Measurements from ENCODE around the gene PHAF1.

The PHAF1 gene

DNA sequence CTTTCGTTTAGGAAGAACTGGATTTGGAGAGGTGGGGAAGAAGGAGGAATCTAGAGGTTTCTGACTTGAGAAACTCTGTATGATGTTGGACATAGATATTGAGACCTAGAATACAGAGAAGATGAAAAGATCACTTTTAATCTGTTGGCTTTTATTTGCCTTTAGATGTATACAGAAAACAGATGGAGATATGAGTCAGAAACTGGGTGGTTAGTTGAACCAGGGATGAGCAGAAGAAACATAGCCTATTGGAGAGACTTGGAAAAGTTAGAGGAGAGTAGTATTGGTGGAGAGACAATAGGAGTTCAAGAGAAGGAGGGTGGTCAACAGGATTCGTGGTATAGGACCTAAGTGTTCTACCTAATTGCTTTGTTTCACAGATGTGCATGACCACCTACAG is 5.1 kb downstream of the PHAF1 start:
- H3K4me3 ChIP-seq (ENCODE audit: low read depth, low read length, poor library complexity, severe bottlenecking) = no peak overlapping the region
- H3K36me3 ChIP-seq (ENCODE audit: insufficient read depth, low read length) = peaks cover 2% of the 10 kb centered on the region; the same call in 1 of the 2 replicates
- H3K4me1 ChIP-seq (ENCODE audit: insufficient read depth, low read length, severe bottlenecking) = peaks cover 19% of the 10 kb centered on the region
- peaks cover 27% of the 10 kb centered on the region for H3K79me2 ChIP-seq (ENCODE audit: insufficient read depth, low read length)
- no peaks in the 10 kb centered on the region for H3K27me3 ChIP-seq (ENCODE audit: insufficient read depth, low read length)
- H3K4me2 ChIP-seq (ENCODE audit: low read length) = no peak overlapping the region
- no peaks in the 10 kb centered on the region for H3K9me3 ChIP-seq (ENCODE audit: low read length)
- no peaks in the 10 kb centered on the region for H4K20me1 ChIP-seq (ENCODE audit: insufficient read depth, low read length)
- H3K9ac ChIP-seq (ENCODE audit: low read length) = no peak overlapping the region
- H3F3A ChIP-seq (ENCODE audit: insufficient read depth, low read length) = no peaks in the 10 kb centered on the region
- H3K27ac ChIP-seq (ENCODE audit: low read depth, low read length, poor library complexity, severe bottlenecking) = no peak overlapping the region
- no peak for TF ChIP-seq EZH2 (IDR thresholded peaks at IDR 0.05; ENCODE audit: borderline replicate concordance, low read length)
- TF ChIP-seq, protein P1, sequence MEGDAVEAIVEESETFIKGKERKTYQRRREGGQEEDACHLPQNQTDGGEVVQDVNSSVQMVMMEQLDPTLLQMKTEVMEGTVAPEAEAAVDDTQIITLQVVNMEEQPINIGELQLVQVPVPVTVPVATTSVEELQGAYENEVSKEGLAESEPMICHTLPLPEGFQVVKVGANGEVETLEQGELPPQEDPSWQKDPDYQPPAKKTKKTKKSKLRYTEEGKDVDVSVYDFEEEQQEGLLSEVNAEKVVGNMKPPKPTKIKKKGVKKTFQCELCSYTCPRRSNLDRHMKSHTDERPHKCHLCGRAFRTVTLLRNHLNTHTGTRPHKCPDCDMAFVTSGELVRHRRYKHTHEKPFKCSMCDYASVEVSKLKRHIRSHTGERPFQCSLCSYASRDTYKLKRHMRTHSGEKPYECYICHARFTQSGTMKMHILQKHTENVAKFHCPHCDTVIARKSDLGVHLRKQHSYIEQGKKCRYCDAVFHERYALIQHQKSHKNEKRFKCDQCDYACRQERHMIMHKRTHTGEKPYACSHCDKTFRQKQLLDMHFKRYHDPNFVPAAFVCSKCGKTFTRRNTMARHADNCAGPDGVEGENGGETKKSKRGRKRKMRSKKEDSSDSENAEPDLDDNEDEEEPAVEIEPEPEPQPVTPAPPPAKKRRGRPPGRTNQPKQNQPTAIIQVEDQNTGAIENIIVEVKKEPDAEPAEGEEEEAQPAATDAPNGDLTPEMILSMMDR (IDR thresholded peaks at IDR 0.05; ENCODE audit: low read length) = no peak
- no peaks in the 10 kb centered on the region for H3K9me2 ChIP-seq (ENCODE audit: low read depth, low read length)
- H2AFZ ChIP-seq (ENCODE audit: low read length) = no peak overlapping the region

DNA sequence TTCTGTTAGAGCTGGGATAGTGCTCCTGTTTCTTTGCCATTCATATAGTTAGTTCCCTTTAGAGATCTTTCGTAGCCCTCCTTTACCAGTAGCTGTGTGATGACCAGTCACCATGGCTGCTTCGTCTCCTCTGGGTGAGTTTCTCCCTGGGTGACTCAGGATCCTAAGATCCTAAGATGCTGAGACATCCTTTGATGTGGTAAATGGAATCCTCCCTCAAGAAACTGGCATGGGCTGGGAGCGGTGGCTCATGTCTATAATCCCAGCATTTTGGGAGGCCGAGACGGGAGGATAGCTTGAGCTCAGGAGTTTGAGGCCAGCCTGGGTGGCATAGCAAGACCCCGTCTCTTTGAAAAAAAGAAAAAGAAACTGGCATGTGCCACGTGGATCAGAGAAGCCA is 5.9 kb downstream of the PHAF1 start:
- Histone ChIP-seq H2AFZ (ENCODE audit: low read length) (no peak overlapping the region), H3K27ac (ENCODE audit: low read depth, low read length, poor library complexity, severe bottlenecking) (no peak overlapping the region), H4K20me1 (ENCODE audit: insufficient read depth, low read length) (no peaks in the 10 kb centered on the region), H3K4me3 (ENCODE audit: low read depth, low read length, poor library complexity, severe bottlenecking) (no peak overlapping the region), H3K79me2 (ENCODE audit: insufficient read depth, low read length) (peaks cover 20% of the 10 kb centered on the region), H3F3A (ENCODE audit: insufficient read depth, low read length) (no peaks in the 10 kb centered on the region), H3K4me2 (ENCODE audit: low read length) (no peak overlapping the region), H3K9ac (ENCODE audit: low read length) (no peak overlapping the region), H3K4me1 (ENCODE audit: insufficient read depth, low read length, severe bottlenecking) (peaks cover 15% of the 10 kb centered on the region), H3K27me3 (ENCODE audit: insufficient read depth, low read length) (no peaks in the 10 kb centered on the region), H3K9me3 (ENCODE audit: low read length) (no peaks in the 10 kb centered on the region), H3K36me3 (ENCODE audit: insufficient read depth, low read length) (peaks cover 10% of the 10 kb centered on the region; the same call in 1 of the 2 replicates), H3K9me2 (ENCODE audit: low read depth, low read length) (no peaks in the 10 kb centered on the region)
- TF ChIP-seq, protein P1 (IDR thresholded peaks at IDR 0.05; ENCODE audit: low read length) = no peak
- TF ChIP-seq EZH2 (IDR thresholded peaks at IDR 0.05; ENCODE audit: borderline replicate concordance, low read length) = no peak

DNA sequence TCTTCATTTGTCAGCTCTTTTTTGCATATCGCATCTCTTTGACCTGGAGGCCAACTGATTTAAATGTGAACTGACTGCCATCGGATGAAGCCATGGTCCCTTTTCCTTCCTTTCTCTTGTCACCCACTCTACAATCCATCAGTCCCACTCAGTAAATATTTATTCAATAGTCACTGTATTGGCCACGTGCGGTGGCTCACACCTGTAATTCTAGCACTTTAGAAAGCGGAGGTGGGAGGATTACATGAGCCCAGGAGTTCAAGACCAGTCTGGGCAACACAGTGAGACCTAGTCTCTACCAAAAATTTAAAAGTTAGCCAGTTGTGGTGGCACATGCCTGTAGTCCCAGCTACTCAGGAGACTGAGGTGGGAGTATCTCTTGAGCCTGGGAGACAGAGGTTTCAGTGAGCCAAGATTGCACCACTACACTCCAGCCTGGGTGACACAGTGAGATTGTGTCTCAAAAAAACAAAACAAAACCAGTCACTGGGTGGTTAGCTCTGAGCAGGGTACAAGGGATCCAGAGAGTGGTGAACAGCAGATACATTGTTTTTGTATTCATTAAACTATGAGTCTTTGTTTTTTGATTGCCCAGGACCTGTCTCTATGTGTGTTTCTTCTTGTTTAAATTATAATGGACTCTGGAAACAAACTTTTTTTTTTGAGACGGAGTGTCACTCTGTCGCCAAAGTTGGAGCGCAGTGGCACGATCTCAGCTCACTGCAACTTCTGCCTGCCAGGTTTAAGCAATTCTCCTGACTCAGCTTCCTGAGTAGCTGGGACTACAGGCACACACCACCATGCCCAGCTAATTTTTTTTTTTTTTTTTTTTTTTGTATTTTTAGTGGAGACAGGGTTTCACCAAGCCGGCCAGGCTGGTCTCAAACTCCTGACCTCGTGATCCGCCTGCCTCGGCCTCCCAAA is 6.9 kb downstream of the PHAF1 start:
- peaks cover 10% of the 10 kb centered on the region for H3K79me2 ChIP-seq (ENCODE audit: insufficient read depth, low read length)
- H3K4me2 ChIP-seq (ENCODE audit: low read length) = no peak overlapping the region
- no peak for TF ChIP-seq EZH2 (IDR thresholded peaks at IDR 0.05; ENCODE audit: borderline replicate concordance, low read length)
- TF ChIP-seq, protein P1 (IDR thresholded peaks at IDR 0.05; ENCODE audit: low read length) = no peak
- H2AFZ ChIP-seq (ENCODE audit: low read length) = no peak overlapping the region
- no peaks in the 10 kb centered on the region for H3K9me2 ChIP-seq (ENCODE audit: low read depth, low read length)
- no peaks in the 10 kb centered on the region for H4K20me1 ChIP-seq (ENCODE audit: insufficient read depth, low read length)
- peaks cover 5% of the 10 kb centered on the region for H3K4me1 ChIP-seq (ENCODE audit: insufficient read depth, low read length, severe bottlenecking)
- H3K4me3 ChIP-seq (ENCODE audit: low read depth, low read length, poor library complexity, severe bottlenecking) = no peak overlapping the region
- H3K27me3 ChIP-seq (ENCODE audit: insufficient read depth, low read length) = no peaks in the 10 kb centered on the region
- no peak overlapping the region for H3K27ac ChIP-seq (ENCODE audit: low read depth, low read length, poor library complexity, severe bottlenecking)
- no peaks in the 10 kb centered on the region for H3K9me3 ChIP-seq (ENCODE audit: low read length)
- peaks cover 16% of the 10 kb centered on the region for H3K36me3 ChIP-seq (ENCODE audit: insufficient read depth, low read length)
- H3F3A ChIP-seq (ENCODE audit: insufficient read depth, low read length) = no peaks in the 10 kb centered on the region
- H3K9ac ChIP-seq (ENCODE audit: low read length) = no peak overlapping the region
